Endothelial cell of umbilical vein (primary cell): ENCODE data around the gene SLITRK4. TPM values are rescaled to one million over a fixed set of nuclear protein-coding genes. Genes with fewer than 3 reads are reported as not detected.

Experiments used
- BruUV-seq: library from RNA; stranded (reverse); fragments of 400-500 nt; replicated peaks from 2 replicates; lab custom pipeline; 2021; lab: Mats Ljungman, UMichigan
- CTCF ChIA-PET: fragments of 300-600, 350-600 bp; sonication (Branson Sonifier 250); formaldehyde crosslinking; loops from one replicate; lab custom pipeline; 2021; ENCODE audit warnings: antibody characterized with exemption, inconsistent platforms; lab: Charles Lee
- POLR2A ChIA-PET: fragments of 300-600, 350-600 bp; sonication (Branson Sonifier 250); formaldehyde crosslinking; loops from one replicate; lab custom pipeline; 2021; ENCODE audit warnings: antibody characterized with exemption, inconsistent platforms; lab: Charles Lee
- DNase-seq: peaks from one replicate; pipeline ENCODE4 v3.0.0-alpha.2; 2011; ENCODE audit warnings: low read depth, low spot score
- FAIRE-seq: peaks from 2 replicates; lab custom pipeline; 2011; peaks lifted over from hg19 to GRCh38; lab: Jason Lieb, UNC
- H2AFZ ChIP-seq: 2 replicates; pipeline ENCODE4 v1.6.0; 2012; ENCODE audit warnings: low read depth, low read length, control low read depth, inconsistent platforms
- H3K27ac ChIP-seq: 2 replicates; pipeline ENCODE4 v1.5.1; 2011; ENCODE audit warnings: low read depth, mild to moderate bottlenecking, control low read depth, low read length, moderate library complexity; ENCODE audit not compliant: insufficient read depth
- H3K27me3 ChIP-seq, 2 experiments: 2 replicates each; pipeline versions ENCODE4 v1.6.0 to v1.6.1; 2011; ENCODE audit warnings: low read length in 2 of 2, mixed read lengths in 1 of 2; ENCODE audit not compliant: control insufficient read depth in 2 of 2, insufficient read depth in 2 of 2
- H3K36me3 ChIP-seq, 2 experiments: 2 replicates in 1 of 2; 3 replicates in 1 of 2; pipeline ENCODE4 v1.5.1; 2011; ENCODE audit warnings: low read length in 2 of 2, mild to moderate bottlenecking in 1 of 2, moderate library complexity in 1 of 2; ENCODE audit not compliant: control insufficient read depth in 2 of 2, insufficient read depth in 2 of 2; ENCODE audit errors: extremely low read depth in 1 of 2
- H3K4me1 ChIP-seq: 3 replicates; pipeline ENCODE4 v1.5.1; 2011; ENCODE audit warnings: mild to moderate bottlenecking, low read length; ENCODE audit not compliant: control insufficient read depth, insufficient read depth; ENCODE audit errors: extremely low read depth
- H3K4me2 ChIP-seq: 2 replicates; pipeline ENCODE4 v1.6.1; 2011; ENCODE audit warnings: low read length, control low read depth, mixed read lengths; ENCODE audit not compliant: insufficient read depth
- H3K4me3 ChIP-seq, 3 experiments: fragments of 200-600 bp in 1 of 3; sonication (generic), shearing (Covaris generic) in 1 of 3; replicated peaks in 1 of 3; 2 replicates each; pipeline ENCODE4 v1.5.1; 2011 to 2016; ENCODE audit warnings: control low read depth in 3 of 3, low read length in 3 of 3, mild to moderate bottlenecking in 2 of 3, inconsistent platforms in 1 of 3, low read depth in 1 of 3, moderate library complexity in 1 of 3; ENCODE audit not compliant: insufficient read depth in 1 of 3
- H3K79me2 ChIP-seq: 2 replicates; pipeline ENCODE4 v1.6.0; 2012; ENCODE audit warnings: low read length, inconsistent platforms; ENCODE audit not compliant: control insufficient read depth, insufficient read depth
- H3K9ac ChIP-seq: replicated peaks from 2 replicates; pipeline ENCODE3; 2011; ENCODE audit warnings: low read length, control low read depth; ENCODE audit not compliant: insufficient read depth; ENCODE audit errors: extremely low read depth
- H3K9me1 ChIP-seq: replicated peaks from 3 replicates; pipeline ENCODE4 v1.6.0; 2011; ENCODE audit warnings: mild to moderate bottlenecking, low read length; ENCODE audit not compliant: control insufficient read depth, insufficient read depth; ENCODE audit errors: extremely low read depth
- H3K9me3 ChIP-seq: replicated peaks from 2 replicates; pipeline ENCODE4 v1.5.1; 2012; ENCODE audit warnings: low read length, inconsistent platforms; ENCODE audit not compliant: control insufficient read depth, insufficient read depth
- H4K20me1 ChIP-seq: replicated peaks from 2 replicates; pipeline ENCODE3; 2011; ENCODE audit warnings: mild to moderate bottlenecking, low read length; ENCODE audit not compliant: control insufficient read depth, insufficient read depth; ENCODE audit errors: extremely low read depth
- CTCF ChIP-seq, 2 donors: IDR thresholded peaks; 1 replicate in 1 of 2; 2 replicates in 1 of 2; pipeline ENCODE4 v1.5.1; 2011; ENCODE audit warnings: low read length in 2 of 2, mild to moderate bottlenecking in 2 of 2, moderate library complexity in 2 of 2, control low read depth in 1 of 2, inconsistent platforms in 1 of 2, low read depth in 1 of 2; ENCODE audit not compliant: insufficient read depth in 1 of 2; ENCODE audit errors: extremely low read depth in 1 of 2
- EZH2 ChIP-seq: IDR thresholded peaks from 2 replicates; pipeline ENCODE4 v1.6.1; 2012; ENCODE audit warnings: borderline replicate concordance, low read depth, mild to moderate bottlenecking, moderate library complexity, low read length, inconsistent platforms; ENCODE audit not compliant: severe bottlenecking
- FOS ChIP-seq: IDR thresholded peaks from 2 replicates; pipeline ENCODE4 v1.6.1; 2011; ENCODE audit warnings: mild to moderate bottlenecking, low read length, moderate library complexity, borderline replicate concordance; ENCODE audit not compliant: insufficient read depth
- GATA2 ChIP-seq: IDR thresholded peaks from 2 replicates; pipeline ENCODE4 v1.7.0; 2011; ENCODE audit warnings: low read depth, mild to moderate bottlenecking, moderate library complexity, mixed read lengths, low read length; ENCODE audit not compliant: insufficient read length, insufficient read depth
- JUN ChIP-seq: IDR thresholded peaks from 2 replicates; pipeline ENCODE4 v1.6.1; 2011; ENCODE audit warnings: borderline replicate concordance, low read depth; ENCODE audit not compliant: insufficient read length, insufficient read depth
- MAX ChIP-seq: IDR thresholded peaks from 2 replicates; pipeline ENCODE4 v1.6.1; 2011; ENCODE audit not compliant: insufficient read depth, insufficient read length
- MYC ChIP-seq: IDR thresholded peaks from one replicate; pipeline ENCODE4 v1.6.1; 2011; ENCODE audit warnings: mild to moderate bottlenecking, low read depth, low read length
- POLR2A ChIP-seq: IDR thresholded peaks from 2 replicates; pipeline ENCODE4 v1.6.1; 2012; ENCODE audit warnings: low read depth, mild to moderate bottlenecking, control low read depth, low read length
- POLR2AphosphoS5 ChIP-seq: IDR thresholded peaks from 2 replicates; pipeline ENCODE4 v1.6.1; 2012; ENCODE audit warnings: low read depth, mild to moderate bottlenecking, control low read depth, low read length, moderate library complexity; ENCODE audit not compliant: insufficient read depth
- dilution Hi-C: fragments of 300-500 bp; cut with MboI; formaldehyde crosslinking; loops from one replicate; pipeline ENCODE4 v1.15.0; 2019; ENCODE audit warnings: low sequenced_read_pairs; ENCODE audit not compliant: extremely low pct_ligation_motif_present
- intact Hi-C: fragments of 100-400 bp; cut with micrococcal nuclease; formaldehyde crosslinking; loops from one replicate; pipeline ENCODE4 v1.10.0; 2022
- polyA plus RNA-seq, 4 experiments: library from polyadenylated mRNA; depleted of rRNA in 3 of 4; stranded (reverse) in 3 of 4; unstranded in 1 of 4; fragments of >200 nt; gene quantifications; 2 replicates each; pipeline versions ENCODE4 v1.2.1 to v1.2.3, GENCODE V29; 2011 to 2012; ENCODE audit warnings: missing spikeins in 1 of 4
- total RNA-seq: library from RNA; stranded (reverse); gene quantifications from 2 replicates; pipeline ENCODE4 v1.2.3, GENCODE V29; 2021

Gene SLITRK4
- total and polyA plus RNA-seq, 2 donors (not counting 3 experiments of a cell fraction or from before 2014, with no cell fraction given): 0.04 to 0.77 TPM

GRCh38 chrX:143615851-143616250 is 20.1 kb downstream of the SLITRK4 start:
- Histone ChIP-seq H3K4me1 (no peaks in the 10 kb centered on the region), H3K27me3 (no peaks in the 10 kb centered on the region), H3K79me2 (no peaks in the 10 kb centered on the region), H3K9me1 (no peaks in the 10 kb centered on the region), H2AFZ (no peak overlapping the region), H3K4me3 (no peak overlapping the region), H4K20me1 (no peaks in the 10 kb centered on the region), H3K27ac (no peak overlapping the region), H3K4me2 (no peak overlapping the region), H3K36me3 (no peaks in the 10 kb centered on the region), H3K9me3 (no peaks in the 10 kb centered on the region), H3K9ac (no peak overlapping the region)
- TF ChIP-seq EZH2: no peak
- no peak for TF ChIP-seq MAX
- no peak for TF ChIP-seq MYC
- no peak for TF ChIP-seq JUN
- no peak for TF ChIP-seq POLR2AphosphoS5
- no peak for TF ChIP-seq FOS
- TF ChIP-seq GATA2: no peak
- TF ChIP-seq CTCF (IDR thresholded peaks at IDR 0.05; ENCODE audit: extremely low read depth in 1 of 2, insufficient read depth in 1 of 2, low read depth in 1 of 2, low read length in 2 of 2): no peak
- no peak for TF ChIP-seq POLR2A
- no TSS peak for BruUV-seq
- dilution Hi-C loops: no loop called here
- FAIRE-seq (no peak), DNase-seq (no peak)
- intact Hi-C loops: no loop called here
- CTCF ChIA-PET: no interaction called here
- POLR2A ChIA-PET: no interaction called here
